SK-N-SH (cell line): Measurements from ENCODE around the gene CCDC188.

Source experiments
- CTCF ChIP-seq: fragments of 200-600 bp; sonication (generic); IDR thresholded peaks from 2 replicates; pipeline ENCODE4 v1.6.1; 2017; ENCODE audit warnings: antibody characterized with exemption, mild to moderate bottlenecking, moderate library complexity
- EP300 ChIP-seq, 2 experiments: IDR thresholded peaks; 2 replicates each; pipeline versions ENCODE4 v1.4.0 to v1.6.1; 2012; ENCODE audit warnings: borderline replicate concordance in 1 of 2, low read depth in 1 of 2, low read length in 1 of 2
- FOXM1 ChIP-seq: IDR thresholded peaks from 2 replicates; pipeline ENCODE4 v1.4.0; 2012; ENCODE audit warnings: low read depth, mild to moderate bottlenecking
- GATA2 ChIP-seq: sonication (generic); formaldehyde crosslinking; IDR thresholded peaks from 2 replicates; pipeline ENCODE4 v1.5.0; 2020; ENCODE audit warnings: mild to moderate bottlenecking, missing genetic modification reagents
- POLR2AphosphoS5 ChIP-seq: IDR thresholded peaks from 2 replicates; pipeline ENCODE4 v1.6.1; 2012; ENCODE audit warnings: low read depth, low read length
- RAD21 ChIP-seq: IDR thresholded peaks from 2 replicates; pipeline ENCODE4 v1.6.1; 2012; ENCODE audit warnings: mild to moderate bottlenecking, low read length
- RCOR1 ChIP-seq: fragments of 150-350 bp; IDR thresholded peaks from 2 replicates; pipeline ENCODE4 v1.6.1; 2017; ENCODE audit warnings: antibody characterized with exemption, low read length
- RFX5 ChIP-seq: IDR thresholded peaks from 2 replicates; pipeline ENCODE4 v1.6.1; 2012; ENCODE audit warnings: mild to moderate bottlenecking, improper control_type of control experiment, low read length
- TF ChIP-seq, protein P1 (sequence below): fragments of 150-350 bp; IDR thresholded peaks from 2 replicates; pipeline ENCODE4 v1.6.1; 2017; ENCODE audit warnings: antibody characterized with exemption, low read length, low read depth, borderline replicate concordance

DNA sequence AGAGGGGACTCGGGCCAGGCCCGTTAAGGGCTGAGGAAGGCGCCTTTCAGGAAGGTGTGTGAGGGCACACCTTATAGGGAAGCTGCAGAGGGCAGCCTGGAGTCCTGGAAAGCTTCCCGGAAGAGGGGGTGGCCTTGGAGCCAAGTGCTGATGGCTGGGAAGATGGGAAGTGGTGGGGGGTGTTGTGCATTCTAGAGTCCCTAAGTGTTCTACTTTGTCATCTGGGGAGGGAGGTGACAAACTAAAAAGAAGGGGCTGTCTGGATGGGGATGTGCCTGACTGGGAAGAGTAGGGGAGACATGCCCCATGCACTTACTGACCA is 12.5 kb downstream of the CCDC188 start:
- no peak for TF ChIP-seq POLR2AphosphoS5
- no peak for TF ChIP-seq CTCF
- TF ChIP-seq RAD21: no peak
- TF ChIP-seq, protein P1, sequence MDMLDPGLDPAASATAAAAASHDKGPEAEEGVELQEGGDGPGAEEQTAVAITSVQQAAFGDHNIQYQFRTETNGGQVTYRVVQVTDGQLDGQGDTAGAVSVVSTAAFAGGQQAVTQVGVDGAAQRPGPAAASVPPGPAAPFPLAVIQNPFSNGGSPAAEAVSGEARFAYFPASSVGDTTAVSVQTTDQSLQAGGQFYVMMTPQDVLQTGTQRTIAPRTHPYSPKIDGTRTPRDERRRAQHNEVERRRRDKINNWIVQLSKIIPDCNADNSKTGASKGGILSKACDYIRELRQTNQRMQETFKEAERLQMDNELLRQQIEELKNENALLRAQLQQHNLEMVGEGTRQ: no peak
- TF ChIP-seq GATA2 (CRISPR knock-in tag): no peak
- TF ChIP-seq RCOR1: no peak
- no peak for TF ChIP-seq EP300 (IDR thresholded peaks at IDR 0.05; ENCODE audit: borderline replicate concordance in 1 of 2, low read depth in 1 of 2, low read length in 1 of 2)
- no peak for TF ChIP-seq RFX5
- no peak for TF ChIP-seq FOXM1
